Spinal cord (tissue), 10 donors: Measurements from ENCODE around the gene TMEM190. TPM values are rescaled to one million over a fixed set of nuclear protein-coding genes. Genes with fewer than 3 reads are reported as not detected.
"Not testable (repeated sequence)": the region's sequence is repeated elsewhere in the genome, so short reads cannot be mapped to it uniquely, and the experiment has no call there.

Experiments
- DNase-seq, 6 donors: peaks; one replicate each; pipeline versions ENCODE4 v3.0.0 to v3.0.0-alpha.2; 2013 to 2015; ENCODE audit warnings: low spot score in 6 of 6, low read depth in 4 of 6
- H3K27ac ChIP-seq: one replicate; pipeline ENCODE4 v1.5.1; 2013; ENCODE audit warnings: low read depth, low read length, control low read depth
- H3K27me3 ChIP-seq: one replicate; pipeline ENCODE4 v1.6.1; 2013; ENCODE audit warnings: low read length; ENCODE audit not compliant: control insufficient read depth, insufficient read depth
- H3K36me3 ChIP-seq: one replicate; pipeline ENCODE4 v1.6.1; 2013; ENCODE audit warnings: low read length; ENCODE audit not compliant: control insufficient read depth, insufficient read depth
- H3K4me1 ChIP-seq: one replicate; pipeline ENCODE4 v1.6.1; 2013; ENCODE audit warnings: low read length; ENCODE audit not compliant: control insufficient read depth, insufficient read depth
- H3K4me3 ChIP-seq: one replicate; pipeline ENCODE4 v1.5.1; 2013; ENCODE audit warnings: low read depth, low read length, control low read depth
- H3K9me3 ChIP-seq: one replicate; pipeline ENCODE4 v1.6.1; 2013; ENCODE audit warnings: low read length; ENCODE audit not compliant: control insufficient read depth, insufficient read depth
- WGBS: methylation state at CpG from one replicate; pipeline ENCODE4 v1.1.5; 2013; ENCODE audit warnings: missing lambda C conversion rate; ENCODE audit not compliant: insufficient coverage; 5-methylcytosine and 5-hydroxymethylcytosine counted together
- polyA plus RNA-seq, 2 donors: library from polyadenylated mRNA; unstranded; fragments of 120-200 nt; gene quantifications; one replicate each; pipeline ENCODE4 v1.2.1, GENCODE V29; 2013; ENCODE audit not compliant: insufficient read length in 2 of 2
- total RNA-seq, 2 donors: library from RNA; depleted of rRNA in 1 of 2; stranded (reverse); fragments of 120-200 nt in 1 of 2; fragments of >200 nt in 1 of 2; gene quantifications; one replicate each; pipeline versions ENCODE4 v1.2.3 to v1.2.4, GENCODE V29; 2013 to 2014
- donor health status: healthy.

Gene TMEM190
- total and polyA plus RNA-seq, 4 donors = 0.40 to 5.0 (median 1.4) TPM

- no peak overlapping the region for H3K27ac ChIP-seq
- peak in 5 of 6 donors; percentile 47 to 93 (median 71) for DNase-seq
- H3K27me3 ChIP-seq = no peaks in the 10 kb centered on the region
- H3K4me1 ChIP-seq = peaks cover 4% of the 10 kb centered on the region
- no peaks in the 10 kb centered on the region for H3K36me3 ChIP-seq
- H3K9me3 ChIP-seq = no peaks in the 10 kb centered on the region
- WGBS = 8% methylated on average over 4 of the region's 7 CpGs
- no peak overlapping the region for H3K4me3 ChIP-seq
Observed at GRCh38 chr19:55418185-55418584, 41.6 kb downstream of the TMEM190 start.

GRCh38 chr19:55419103-55419502 lies 42.5 kb downstream of the TMEM190 start:
- WGBS = 73% methylated on average over 5 of the region's 5 CpGs

GRCh38 chr19:55419624-55420236 lies 43.1 kb downstream of the TMEM190 start:
- 77% methylated on average over 5 of the region's 5 CpGs for WGBS
- Histone ChIP-seq H3K27ac (no peak overlapping the region), H3K36me3 (no peaks in the 10 kb centered on the region), H3K4me3 (no peak overlapping the region), H3K4me1 (peaks cover 16% of the 10 kb centered on the region), H3K27me3 (no peaks in the 10 kb centered on the region), H3K9me3 (no peaks in the 10 kb centered on the region)
- DNase-seq = no peak

More at GRCh38 chr19:55419103-55419502, 42.5 kb downstream of the TMEM190 start:
- Histone ChIP-seq H3K27ac (no peak overlapping the region), H3K4me3 (no peak overlapping the region), H3K9me3 (no peaks in the 10 kb centered on the region), H3K27me3 (no peaks in the 10 kb centered on the region), H3K4me1 (peaks cover 10% of the 10 kb centered on the region), H3K36me3 (no peaks in the 10 kb centered on the region)
- no peak for DNase-seq

GRCh38 chr19:55421281-55421680 lies 44.7 kb downstream of the TMEM190 start:
- not testable (repeated sequence) for H3K4me3 ChIP-seq, DNase-seq, H3K27me3 ChIP-seq, H3K27ac ChIP-seq, H3K36me3 ChIP-seq, H3K9me3 ChIP-seq
- 89% methylated on average over 2 of the region's 4 CpGs for WGBS
- peaks cover 21% of the 10 kb centered on the region for H3K4me1 ChIP-seq

GRCh38 chr19:55423225-55424005 lies 46.8 kb downstream of the TMEM190 start:
- no peaks in the 10 kb centered on the region for H3K27me3 ChIP-seq
- peaks cover 29% of the 10 kb centered on the region for H3K4me1 ChIP-seq
- 38% methylated on average over 8 of the region's 13 CpGs for WGBS
- no peaks in the 10 kb centered on the region for H3K9me3 ChIP-seq
- H3K4me3 ChIP-seq = no peak overlapping the region
- peak in 1 of 6 donors; percentile 90 for DNase-seq
- no peaks in the 10 kb centered on the region for H3K36me3 ChIP-seq
- H3K27ac ChIP-seq = no peak overlapping the region

GRCh38 chr19:55424518-55424917 lies 47.9 kb downstream of the TMEM190 start:
- DNase-seq = no peak
- Histone ChIP-seq H3K27ac (no peak overlapping the region), H3K36me3 (peaks cover 3% of the 10 kb centered on the region), H3K4me1 (peaks cover 36% of the 10 kb centered on the region), H3K9me3 (no peaks in the 10 kb centered on the region), H3K4me3 (no peak overlapping the region), H3K27me3 (no peaks in the 10 kb centered on the region)
- 70% methylated on average over 3 of the region's 3 CpGs for WGBS

GRCh38 chr19:55426042-55426441 lies 49.4 kb downstream of the TMEM190 start:
- WGBS = 14% methylated on average over 2 of the region's 2 CpGs
- H3K4me3 ChIP-seq = no peak overlapping the region
- H3K36me3 ChIP-seq = peaks cover 13% of the 10 kb centered on the region
- peak in 2 of 6 donors; percentile 59 to 74 for DNase-seq
- no peaks in the 10 kb centered on the region for H3K27me3 ChIP-seq
- peaks cover 42% of the 10 kb centered on the region for H3K4me1 ChIP-seq
- H3K9me3 ChIP-seq = no peaks in the 10 kb centered on the region
- H3K27ac ChIP-seq = peak overlapping the region; percentile 91

Other genes with a start within 250 kb of the TMEM190 start
- gene TNNT1, start 227.6 kb upstream of the TMEM190 start, total RNA-seq = 10 to 100 TPM in 1 of 2 donors, 1 to 10 TPM in 1; 8.5 to 17.9 TPM
- gene TNNT1, start 227.6 kb upstream of the TMEM190 start, polyA plus RNA-seq = 10 to 100 TPM; 12.2 to 12.8 TPM
- 1 to 10 TPM; 3.2 to 3.4 TPM for gene TNNI3, start 219.1 kb upstream of the TMEM190 start, total RNA-seq
- gene TNNI3, start 219.1 kb upstream of the TMEM190 start, polyA plus RNA-seq = 1 to 10 TPM; 5.2 to 5.5 TPM
- 1 to 10 TPM; 2.2 to 8.4 TPM for gene DNAAF3, start 210.2 kb upstream of the TMEM190 start, total RNA-seq
- 10 to 100 TPM in 1 of 2 donors, 1 to 10 TPM in 1; 8.3 to 12.7 TPM for gene DNAAF3, start 210.2 kb upstream of the TMEM190 start, polyA plus RNA-seq
- 10 to 100 TPM; 11.5 to 28.1 TPM for gene SYT5, start 196.5 kb upstream of the TMEM190 start, total RNA-seq
- 100 to 1,000 TPM; 113 to 115 TPM for gene SYT5, start 196.5 kb upstream of the TMEM190 start, polyA plus RNA-seq
- 1 to 10 TPM; 2.9 to 4.5 TPM for gene PTPRH, start 167.3 kb upstream of the TMEM190 start, total RNA-seq
- gene PTPRH, start 167.3 kb upstream of the TMEM190 start, polyA plus RNA-seq = 1 to 10 TPM; 1.4 to 1.8 TPM
- gene TMEM86B, start 148.1 kb upstream of the TMEM190 start, total RNA-seq = 1 to 10 TPM in 1 of 2 donors, under 1 TPM in 1; 0.59 to 1.9 TPM
- 1 to 10 TPM; 6.6 to 8.0 TPM for gene TMEM86B, start 148.1 kb upstream of the TMEM190 start, polyA plus RNA-seq
- 10 to 100 TPM; 22.6 to 23.9 TPM for gene PPP6R1, start 117.8 kb upstream of the TMEM190 start, total RNA-seq
- 10 to 100 TPM; 58.9 to 66.8 TPM for gene PPP6R1, start 117.8 kb upstream of the TMEM190 start, polyA plus RNA-seq
- 10 to 100 TPM; 19.6 to 24.0 TPM for gene HSPBP1, start 96.7 kb upstream of the TMEM190 start, total RNA-seq
- 10 to 100 TPM; 68.3 to 71.4 TPM for gene HSPBP1, start 96.7 kb upstream of the TMEM190 start, polyA plus RNA-seq
- 10 to 100 TPM; 46.4 to 51.9 TPM for gene BRSK1, start 92.8 kb upstream of the TMEM190 start, total RNA-seq
- 100 to 1,000 TPM; 201 to 206 TPM for gene BRSK1, start 92.8 kb upstream of the TMEM190 start, polyA plus RNA-seq
- gene TMEM150B, start 51.5 kb upstream of the TMEM190 start, total RNA-seq = under 1 TPM; 0.66 to 0.89 TPM
- under 1 TPM; 0.52 to 0.77 TPM for gene TMEM150B, start 51.5 kb upstream of the TMEM190 start, polyA plus RNA-seq
- 10 to 100 TPM in 1 of 2 donors, 1 to 10 TPM in 1; 7.0 to 22.4 TPM for gene KMT5C, start 37.0 kb upstream of the TMEM190 start, total RNA-seq
- 10 to 100 TPM; 25.5 to 39.2 TPM for gene KMT5C, start 37.0 kb upstream of the TMEM190 start, polyA plus RNA-seq
- 1 to 10 TPM in 1 of 2 donors, under 1 TPM in 1; 0.69 to 2.8 TPM for gene COX6B2, start 22.1 kb upstream of the TMEM190 start, total RNA-seq
- 1 to 10 TPM; 3.8 to 4.8 TPM for gene COX6B2, start 22.1 kb upstream of the TMEM190 start, polyA plus RNA-seq
- not detected for gene GARIN5B, start 13.6 kb upstream of the TMEM190 start, total RNA-seq
- gene GARIN5B, start 13.6 kb upstream of the TMEM190 start, polyA plus RNA-seq = under 1 TPM; 0.14 to 0.43 TPM
- gene IL11, start 6.4 kb upstream of the TMEM190 start, total RNA-seq = under 1 TPM; 0.20 to 0.22 TPM
- gene IL11, start 6.4 kb upstream of the TMEM190 start, polyA plus RNA-seq = 1 to 10 TPM; 1.5 to 1.9 TPM
- gene TMEM238, start 7.5 kb downstream of the TMEM190 start, total RNA-seq = under 1 TPM in 1 of 2 donors, not detected in 1; 0.55 TPM
- gene TMEM238, start 7.5 kb downstream of the TMEM190 start, polyA plus RNA-seq = under 1 TPM; 0.69 to 0.86 TPM
- gene RPL28, start 9.1 kb downstream of the TMEM190 start, total RNA-seq = 100 to 1,000 TPM; 135 to 417 TPM
- 1,000 to 10,000 TPM; 1,153 to 1,205 TPM for gene RPL28, start 9.1 kb downstream of the TMEM190 start, polyA plus RNA-seq
- 10 to 100 TPM; 14.6 to 55.8 TPM for gene UBE2S, start 31.0 kb downstream of the TMEM190 start, total RNA-seq
- gene UBE2S, start 31.0 kb downstream of the TMEM190 start, polyA plus RNA-seq = 100 to 1,000 TPM; 104 to 124 TPM
- 1 to 10 TPM; 4.0 to 5.2 TPM for gene SHISA7, start 66.5 kb downstream of the TMEM190 start, total RNA-seq
- gene SHISA7, start 66.5 kb downstream of the TMEM190 start, polyA plus RNA-seq = 10 to 100 TPM; 29.1 to 35.6 TPM
- 10 to 100 TPM; 30.3 to 59.3 TPM for gene ISOC2, start 84.8 kb downstream of the TMEM190 start, total RNA-seq
- gene ISOC2, start 84.8 kb downstream of the TMEM190 start, polyA plus RNA-seq = 10 to 100 TPM; 60.2 to 65.1 TPM
- not detected for gene C19orf85, start 87.9 kb downstream of the TMEM190 start, total RNA-seq
- gene C19orf85, start 87.9 kb downstream of the TMEM190 start, polyA plus RNA-seq = not detected
- 1 to 10 TPM; 1.5 to 1.7 TPM for gene ZNF628, start 99.8 kb downstream of the TMEM190 start, total RNA-seq
- gene ZNF628, start 99.8 kb downstream of the TMEM190 start, polyA plus RNA-seq = 1 to 10 TPM; 5.7 to 6.6 TPM
- gene NAT14, start 108.4 kb downstream of the TMEM190 start, total RNA-seq = 10 to 100 TPM; 16.2 to 45.6 TPM
- 10 to 100 TPM; 93.2 to 94.0 TPM for gene NAT14, start 108.4 kb downstream of the TMEM190 start, polyA plus RNA-seq
- 1 to 10 TPM; 3.5 to 6.0 TPM for gene SSC5D, start 111.6 kb downstream of the TMEM190 start, total RNA-seq
- 1 to 10 TPM; 2.3 to 4.7 TPM for gene SSC5D, start 111.6 kb downstream of the TMEM190 start, polyA plus RNA-seq
- under 1 TPM in 1 of 2 donors, not detected in 1; 0.44 TPM for gene SBK2, start 160.3 kb downstream of the TMEM190 start, total RNA-seq
- under 1 TPM in 1 of 2 donors, not detected in 1; 0.15 TPM for gene SBK2, start 160.3 kb downstream of the TMEM190 start, polyA plus RNA-seq
- gene SBK3, start 168.7 kb downstream of the TMEM190 start, total RNA-seq = under 1 TPM in 1 of 2 donors, not detected in 1; 0.11 TPM
- under 1 TPM in 1 of 2 donors, not detected in 1; 0.17 TPM for gene SBK3, start 168.7 kb downstream of the TMEM190 start, polyA plus RNA-seq
- 1 to 10 TPM; 2.1 to 9.9 TPM for gene ZNF579, start 204.0 kb downstream of the TMEM190 start, total RNA-seq
- gene ZNF579, start 204.0 kb downstream of the TMEM190 start, polyA plus RNA-seq = 10 to 100 TPM; 24.9 to 25.3 TPM
- gene FIZ1, start 222.7 kb downstream of the TMEM190 start, total RNA-seq = 1 to 10 TPM; 2.3 to 7.5 TPM
- 10 to 100 TPM; 23.4 to 26.5 TPM for gene FIZ1, start 222.7 kb downstream of the TMEM190 start, polyA plus RNA-seq
- 1 to 10 TPM; 5.1 to 9.6 TPM for gene ZNF524, start 223.5 kb downstream of the TMEM190 start, total RNA-seq
- 10 to 100 TPM; 11.2 to 13.6 TPM for gene ZNF524, start 223.5 kb downstream of the TMEM190 start, polyA plus RNA-seq
- 1 to 10 TPM; 1.4 to 2.1 TPM for gene ZNF865, start 228.8 kb downstream of the TMEM190 start, total RNA-seq
- 10 to 100 TPM; 14.8 to 15.4 TPM for gene ZNF865, start 228.8 kb downstream of the TMEM190 start, polyA plus RNA-seq
- 1 to 10 TPM; 2.9 to 6.3 TPM for gene ZNF784, start 247.7 kb downstream of the TMEM190 start, total RNA-seq
- gene ZNF784, start 247.7 kb downstream of the TMEM190 start, polyA plus RNA-seq = 10 to 100 TPM in 1 of 2 donors, 1 to 10 TPM in 1; 9.9 to 12.8 TPM